ENCODE data around the gene ANKRD24.

DNA sequence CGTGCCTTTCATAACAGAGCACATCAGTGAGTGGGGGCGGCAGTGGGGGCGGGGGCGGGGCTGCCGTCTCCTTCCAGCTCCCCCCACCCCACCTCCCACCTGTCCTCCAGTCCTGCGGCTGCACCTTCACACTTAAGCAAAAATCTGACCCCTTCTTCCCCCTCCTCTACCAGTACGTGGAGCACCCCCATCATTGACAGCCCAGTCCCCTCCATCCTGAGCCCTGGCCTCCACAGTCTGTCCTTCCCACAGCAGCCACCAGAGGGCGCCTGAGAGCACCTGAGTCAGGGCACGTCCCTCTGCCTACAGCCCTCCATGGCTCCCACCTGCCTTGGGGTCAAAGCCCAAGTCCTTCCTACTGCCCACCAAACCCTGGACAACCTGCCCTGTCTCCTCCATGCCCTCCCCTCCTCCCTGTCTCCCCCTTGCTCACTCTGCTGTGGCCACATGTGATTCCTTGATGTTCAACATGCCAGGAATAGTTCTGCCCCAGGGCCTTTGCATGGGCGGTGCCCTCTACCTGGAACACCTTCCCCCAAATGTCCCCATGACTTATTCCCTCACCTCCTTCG is 50.9 kb downstream of the ANKRD24 start:
- no peak for TF ChIP-seq FOXK2 (IDR thresholded peaks at IDR 0.05)
- TF ChIP-seq, protein P1, sequence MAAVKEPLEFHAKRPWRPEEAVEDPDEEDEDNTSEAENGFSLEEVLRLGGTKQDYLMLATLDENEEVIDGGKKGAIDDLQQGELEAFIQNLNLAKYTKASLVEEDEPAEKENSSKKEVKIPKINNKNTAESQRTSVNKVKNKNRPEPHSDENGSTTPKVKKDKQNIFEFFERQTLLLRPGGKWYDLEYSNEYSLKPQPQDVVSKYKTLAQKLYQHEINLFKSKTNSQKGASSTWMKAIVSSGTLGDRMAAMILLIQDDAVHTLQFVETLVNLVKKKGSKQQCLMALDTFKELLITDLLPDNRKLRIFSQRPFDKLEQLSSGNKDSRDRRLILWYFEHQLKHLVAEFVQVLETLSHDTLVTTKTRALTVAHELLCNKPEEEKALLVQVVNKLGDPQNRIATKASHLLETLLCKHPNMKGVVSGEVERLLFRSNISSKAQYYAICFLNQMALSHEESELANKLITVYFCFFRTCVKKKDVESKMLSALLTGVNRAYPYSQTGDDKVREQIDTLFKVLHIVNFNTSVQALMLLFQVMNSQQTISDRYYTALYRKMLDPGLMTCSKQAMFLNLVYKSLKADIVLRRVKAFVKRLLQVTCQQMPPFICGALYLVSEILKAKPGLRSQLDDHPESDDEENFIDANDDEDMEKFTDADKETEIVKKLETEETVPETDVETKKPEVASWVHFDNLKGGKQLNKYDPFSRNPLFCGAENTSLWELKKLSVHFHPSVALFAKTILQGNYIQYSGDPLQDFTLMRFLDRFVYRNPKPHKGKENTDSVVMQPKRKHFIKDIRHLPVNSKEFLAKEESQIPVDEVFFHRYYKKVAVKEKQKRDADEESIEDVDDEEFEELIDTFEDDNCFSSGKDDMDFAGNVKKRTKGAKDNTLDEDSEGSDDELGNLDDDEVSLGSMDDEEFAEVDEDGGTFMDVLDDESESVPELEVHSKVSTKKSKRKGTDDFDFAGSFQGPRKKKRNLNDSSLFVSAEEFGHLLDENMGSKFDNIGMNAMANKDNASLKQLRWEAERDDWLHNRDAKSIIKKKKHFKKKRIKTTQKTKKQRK (IDR thresholded peaks at IDR 0.05; ENCODE audit: low read length) = no peak
- no peak for TF ChIP-seq JUNB (CRISPR knock-in tag; IDR thresholded peaks at IDR 0.05; ENCODE audit: borderline replicate concordance)
- TF ChIP-seq NFIC (IDR thresholded peaks at IDR 0.05; ENCODE audit: low read length) = no peak
- no peak for TF ChIP-seq CREM (IDR thresholded peaks at IDR 0.05)
- TF ChIP-seq CREM (CRISPR knock-in tag; IDR thresholded peaks at IDR 0.05) = no peak
